Measurements from ENCODE around the gene POMP. TPM values are rescaled to one million over a fixed set of nuclear protein-coding genes. Genes with fewer than 3 reads are reported as not detected.

The POMP gene
- total RNA-seq, 1 experiment from 2014 or later, result 92.2 TPM

- POLR2A ChIA-PET, result no interaction called here
- TF ChIP-seq, protein P1, sequence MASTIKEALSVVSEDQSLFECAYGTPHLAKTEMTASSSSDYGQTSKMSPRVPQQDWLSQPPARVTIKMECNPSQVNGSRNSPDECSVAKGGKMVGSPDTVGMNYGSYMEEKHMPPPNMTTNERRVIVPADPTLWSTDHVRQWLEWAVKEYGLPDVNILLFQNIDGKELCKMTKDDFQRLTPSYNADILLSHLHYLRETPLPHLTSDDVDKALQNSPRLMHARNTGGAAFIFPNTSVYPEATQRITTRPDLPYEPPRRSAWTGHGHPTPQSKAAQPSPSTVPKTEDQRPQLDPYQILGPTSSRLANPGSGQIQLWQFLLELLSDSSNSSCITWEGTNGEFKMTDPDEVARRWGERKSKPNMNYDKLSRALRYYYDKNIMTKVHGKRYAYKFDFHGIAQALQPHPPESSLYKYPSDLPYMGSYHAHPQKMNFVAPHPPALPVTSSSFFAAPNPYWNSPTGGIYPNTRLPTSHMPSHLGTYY (CRISPR knock-in tag; IDR thresholded peaks at IDR 0.05), result no peak
- TF ChIP-seq, protein P2, sequence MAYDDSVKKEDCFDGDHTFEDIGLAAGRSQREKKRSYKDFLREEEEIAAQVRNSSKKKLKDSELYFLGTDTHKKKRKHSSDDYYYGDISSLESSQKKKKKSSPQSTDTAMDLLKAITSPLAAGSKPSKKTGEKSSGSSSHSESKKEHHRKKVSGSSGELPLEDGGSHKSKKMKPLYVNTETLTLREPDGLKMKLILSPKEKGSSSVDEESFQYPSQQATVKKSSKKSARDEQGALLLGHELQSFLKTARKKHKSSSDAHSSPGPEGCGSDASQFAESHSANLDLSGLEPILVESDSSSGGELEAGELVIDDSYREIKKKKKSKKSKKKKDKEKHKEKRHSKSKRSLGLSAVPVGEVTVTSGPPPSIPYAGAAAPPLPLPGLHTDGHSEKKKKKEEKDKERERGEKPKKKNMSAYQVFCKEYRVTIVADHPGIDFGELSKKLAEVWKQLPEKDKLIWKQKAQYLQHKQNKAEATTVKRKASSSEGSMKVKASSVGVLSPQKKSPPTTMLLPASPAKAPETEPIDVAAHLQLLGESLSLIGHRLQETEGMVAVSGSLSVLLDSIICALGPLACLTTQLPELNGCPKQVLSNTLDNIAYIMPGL (CRISPR knock-in tag; IDR thresholded peaks at IDR 0.05), result no peak
- TF ChIP-seq KAT7 (CRISPR knock-in tag; IDR thresholded peaks at IDR 0.05; ENCODE audit: borderline replicate concordance) (no peak), ZNF281 (CRISPR knock-in tag; IDR thresholded peaks at IDR 0.05) (no peak), MAX (CRISPR knock-in tag; IDR thresholded peaks at IDR 0.05) (no peak), HMGA2 (CRISPR knock-in tag; IDR thresholded peaks at IDR 0.05) (no peak), SP1 (CRISPR knock-in tag; conservative IDR thresholded peaks at IDR 0.05) (no peak), NFYB (CRISPR knock-in tag; conservative IDR thresholded peaks at IDR 0.05; ENCODE audit: low read depth) (no peak), NR3C1 (CRISPR knock-in tag; conservative IDR thresholded peaks at IDR 0.05; ENCODE audit: low read depth) (no peak), ZNF121 (CRISPR knock-in tag; IDR thresholded peaks at IDR 0.05) (no peak), RORB (CRISPR knock-in tag; IDR thresholded peaks at IDR 0.05) (no peak)
- TF ChIP-seq, protein P3, sequence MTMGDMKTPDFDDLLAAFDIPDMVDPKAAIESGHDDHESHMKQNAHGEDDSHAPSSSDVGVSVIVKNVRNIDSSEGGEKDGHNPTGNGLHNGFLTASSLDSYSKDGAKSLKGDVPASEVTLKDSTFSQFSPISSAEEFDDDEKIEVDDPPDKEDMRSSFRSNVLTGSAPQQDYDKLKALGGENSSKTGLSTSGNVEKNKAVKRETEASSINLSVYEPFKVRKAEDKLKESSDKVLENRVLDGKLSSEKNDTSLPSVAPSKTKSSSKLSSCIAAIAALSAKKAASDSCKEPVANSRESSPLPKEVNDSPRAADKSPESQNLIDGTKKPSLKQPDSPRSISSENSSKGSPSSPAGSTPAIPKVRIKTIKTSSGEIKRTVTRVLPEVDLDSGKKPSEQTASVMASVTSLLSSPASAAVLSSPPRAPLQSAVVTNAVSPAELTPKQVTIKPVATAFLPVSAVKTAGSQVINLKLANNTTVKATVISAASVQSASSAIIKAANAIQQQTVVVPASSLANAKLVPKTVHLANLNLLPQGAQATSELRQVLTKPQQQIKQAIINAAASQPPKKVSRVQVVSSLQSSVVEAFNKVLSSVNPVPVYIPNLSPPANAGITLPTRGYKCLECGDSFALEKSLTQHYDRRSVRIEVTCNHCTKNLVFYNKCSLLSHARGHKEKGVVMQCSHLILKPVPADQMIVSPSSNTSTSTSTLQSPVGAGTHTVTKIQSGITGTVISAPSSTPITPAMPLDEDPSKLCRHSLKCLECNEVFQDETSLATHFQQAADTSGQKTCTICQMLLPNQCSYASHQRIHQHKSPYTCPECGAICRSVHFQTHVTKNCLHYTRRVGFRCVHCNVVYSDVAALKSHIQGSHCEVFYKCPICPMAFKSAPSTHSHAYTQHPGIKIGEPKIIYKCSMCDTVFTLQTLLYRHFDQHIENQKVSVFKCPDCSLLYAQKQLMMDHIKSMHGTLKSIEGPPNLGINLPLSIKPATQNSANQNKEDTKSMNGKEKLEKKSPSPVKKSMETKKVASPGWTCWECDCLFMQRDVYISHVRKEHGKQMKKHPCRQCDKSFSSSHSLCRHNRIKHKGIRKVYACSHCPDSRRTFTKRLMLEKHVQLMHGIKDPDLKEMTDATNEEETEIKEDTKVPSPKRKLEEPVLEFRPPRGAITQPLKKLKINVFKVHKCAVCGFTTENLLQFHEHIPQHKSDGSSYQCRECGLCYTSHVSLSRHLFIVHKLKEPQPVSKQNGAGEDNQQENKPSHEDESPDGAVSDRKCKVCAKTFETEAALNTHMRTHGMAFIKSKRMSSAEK (CRISPR knock-in tag; IDR thresholded peaks at IDR 0.05; ENCODE audit: borderline replicate concordance), result no peak
- TF ChIP-seq, protein P4, sequence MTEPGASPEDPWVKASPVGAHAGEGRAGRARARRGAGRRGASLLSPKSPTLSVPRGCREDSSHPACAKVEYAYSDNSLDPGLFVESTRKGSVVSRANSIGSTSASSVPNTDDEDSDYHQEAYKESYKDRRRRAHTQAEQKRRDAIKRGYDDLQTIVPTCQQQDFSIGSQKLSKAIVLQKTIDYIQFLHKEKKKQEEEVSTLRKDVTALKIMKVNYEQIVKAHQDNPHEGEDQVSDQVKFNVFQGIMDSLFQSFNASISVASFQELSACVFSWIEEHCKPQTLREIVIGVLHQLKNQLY (CRISPR knock-in tag; IDR thresholded peaks at IDR 0.05), result no peak
- CTCF ChIA-PET, result no interaction called here
- H3K36me3 Mint-ChIP-seq, result no peaks in the 10 kb centered on the region
- no peak overlapping the region for H3K27ac Mint-ChIP-seq
- ATAC-seq (no peak), DNase-seq (ENCODE audit: low spot score) (no peak)
- H3K27me3 Mint-ChIP-seq (ENCODE audit: low read depth), result no peaks in the 10 kb centered on the region
- H3K4me1 Mint-ChIP-seq, result peaks cover 6% of the 10 kb centered on the region
- H3K9me3 Mint-ChIP-seq, result peaks cover 3% of the 10 kb centered on the region; the same call in 1 of the 2 replicates
- no peak overlapping the region for H3K4me3 Mint-ChIP-seq
Observed at GRCh38 chr13:28613562-28613961, 45.4 kb upstream of the POMP start.

- Mint-ChIP-seq H3K27ac (no peak overlapping the region), H3K4me1 (peaks cover 8% of the 10 kb centered on the region), H3K27me3 (ENCODE audit: low read depth) (no peaks in the 10 kb centered on the region), H3K36me3 (no peaks in the 10 kb centered on the region), H3K9me3 (peaks cover 3% of the 10 kb centered on the region; the same call in 1 of the 2 replicates), H3K4me3 (no peak overlapping the region)
- ATAC-seq (no peak), DNase-seq (ENCODE audit: low spot score) (no peak)
- POLR2A ChIA-PET, result no interaction called here
- CTCF ChIA-PET, result no interaction called here
- TF ChIP-seq RELA (CRISPR knock-in tag; IDR thresholded peaks at IDR 0.05; ENCODE audit: borderline replicate concordance) (no peak), SMAD4 (CRISPR knock-in tag; IDR thresholded peaks at IDR 0.05) (no peak), ZNF281 (CRISPR knock-in tag; IDR thresholded peaks at IDR 0.05) (no peak), CREB1 (CRISPR knock-in tag; IDR thresholded peaks at IDR 0.05) (no peak), CBFB (CRISPR knock-in tag; IDR thresholded peaks at IDR 0.05; ENCODE audit: low read depth) (no peak), ZNF232 (CRISPR knock-in tag; IDR thresholded peaks at IDR 0.05) (no peak), FOXP1 (CRISPR knock-in tag; IDR thresholded peaks at IDR 0.05; ENCODE audit: borderline replicate concordance) (no peak)
- TF ChIP-seq, protein P5, sequence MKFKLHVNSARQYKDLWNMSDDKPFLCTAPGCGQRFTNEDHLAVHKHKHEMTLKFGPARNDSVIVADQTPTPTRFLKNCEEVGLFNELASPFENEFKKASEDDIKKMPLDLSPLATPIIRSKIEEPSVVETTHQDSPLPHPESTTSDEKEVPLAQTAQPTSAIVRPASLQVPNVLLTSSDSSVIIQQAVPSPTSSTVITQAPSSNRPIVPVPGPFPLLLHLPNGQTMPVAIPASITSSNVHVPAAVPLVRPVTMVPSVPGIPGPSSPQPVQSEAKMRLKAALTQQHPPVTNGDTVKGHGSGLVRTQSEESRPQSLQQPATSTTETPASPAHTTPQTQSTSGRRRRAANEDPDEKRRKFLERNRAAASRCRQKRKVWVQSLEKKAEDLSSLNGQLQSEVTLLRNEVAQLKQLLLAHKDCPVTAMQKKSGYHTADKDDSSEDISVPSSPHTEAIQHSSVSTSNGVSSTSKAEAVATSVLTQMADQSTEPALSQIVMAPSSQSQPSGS (CRISPR knock-in tag; IDR thresholded peaks at IDR 0.05; ENCODE audit: borderline replicate concordance, low read depth), result no peak
Observed at GRCh38 chr13:28615916-28616446, 42.9 kb upstream of the POMP start.
